H9 (cell line): Measurements from ENCODE around the gene GRID1. TPM values are rescaled to one million over a fixed set of nuclear protein-coding genes. Genes with fewer than 3 reads are reported as not detected.

Experiments
- DNase-seq: peaks from one replicate; pipeline ENCODE4 v3.0.0-alpha.2; 2017
- H2AFZ ChIP-seq: one replicate; pipeline ENCODE4 v1.6.1; 2013; ENCODE audit warnings: mild to moderate bottlenecking, low read length, control low read depth, moderate library complexity
- H2AK5ac ChIP-seq: 2 replicates; pipeline ENCODE4 v1.6.1; 2013; ENCODE audit warnings: low read length, control low read depth, mixed read lengths; ENCODE audit not compliant: insufficient read length
- H2BK120ac ChIP-seq: one replicate; pipeline ENCODE4 v1.6.1; 2013; ENCODE audit warnings: low read depth, mild to moderate bottlenecking, low read length, control low read depth, inconsistent platforms; ENCODE audit not compliant: poor library complexity, severe bottlenecking
- H2BK12ac ChIP-seq: 2 replicates; pipeline ENCODE4 v1.6.1; 2013; ENCODE audit warnings: low read length, control low read depth, mixed read lengths, low read depth; ENCODE audit not compliant: insufficient read length
- H2BK15ac ChIP-seq: 2 replicates; pipeline ENCODE4 v1.6.1; 2013; ENCODE audit warnings: low read depth, low read length, control low read depth
- H2BK20ac ChIP-seq: one replicate; pipeline ENCODE4 v1.6.1; 2013; ENCODE audit warnings: low read depth, mild to moderate bottlenecking, low read length, control low read depth, inconsistent platforms; ENCODE audit not compliant: poor library complexity, severe bottlenecking
- H2BK5ac ChIP-seq: 2 replicates; pipeline ENCODE4 v1.6.1; 2013; ENCODE audit warnings: low read length, control low read depth, mixed read lengths; ENCODE audit not compliant: insufficient read length
- H3K14ac ChIP-seq: 2 replicates; pipeline ENCODE4 v1.6.1; 2013; ENCODE audit warnings: low read length, control low read depth; ENCODE audit not compliant: insufficient read depth
- H3K18ac ChIP-seq: 2 replicates; pipeline ENCODE4 v1.6.1; 2013; ENCODE audit warnings: low read depth, mild to moderate bottlenecking, mixed read lengths, low read length, control low read depth; ENCODE audit not compliant: insufficient read length
- H3K23ac ChIP-seq: 2 replicates; pipeline ENCODE4 v1.6.1; 2013; ENCODE audit warnings: low read length, control low read depth, mixed read lengths, low read depth; ENCODE audit not compliant: insufficient read length
- H3K23me2 ChIP-seq: 2 replicates; pipeline ENCODE4 v1.6.1; 2013; ENCODE audit warnings: low read depth, mild to moderate bottlenecking, mixed read lengths, low read length, control low read depth; ENCODE audit not compliant: insufficient read length, poor library complexity, severe bottlenecking
- H3K27ac ChIP-seq: 2 replicates; pipeline ENCODE4 v1.5.1; 2013; ENCODE audit warnings: low read length, control low read depth, mixed read lengths, low read depth; ENCODE audit not compliant: insufficient read length
- H3K27me3 ChIP-seq: 2 replicates; pipeline ENCODE4 v1.6.1; 2013; ENCODE audit warnings: low read length, control low read depth, inconsistent platforms; ENCODE audit not compliant: insufficient read depth
- H3K4ac ChIP-seq: 2 replicates; pipeline ENCODE4 v1.6.1; 2013; ENCODE audit warnings: low read depth, mild to moderate bottlenecking, control low read depth, inconsistent platforms, low read length, moderate library complexity
- H3K4me1 ChIP-seq: 2 replicates; pipeline ENCODE4 v1.6.1; 2013; ENCODE audit warnings: low read length, control low read depth, inconsistent platforms; ENCODE audit not compliant: insufficient read depth
- H3K4me2 ChIP-seq: 2 replicates; pipeline ENCODE4 v1.6.1; 2013; ENCODE audit warnings: low read length, control low read depth, mixed read lengths; ENCODE audit not compliant: insufficient read length, insufficient read depth
- H3K56ac ChIP-seq: 2 replicates; pipeline ENCODE4 v1.6.1; 2013; ENCODE audit warnings: low read depth, mild to moderate bottlenecking, mixed read lengths, low read length, control low read depth; ENCODE audit not compliant: insufficient read length
- H3K79me1 ChIP-seq: 2 replicates; pipeline ENCODE4 v1.6.1; 2013; ENCODE audit warnings: low read depth, mild to moderate bottlenecking, moderate library complexity, low read length, control low read depth, inconsistent platforms; ENCODE audit not compliant: insufficient read depth, poor library complexity, severe bottlenecking
- H3K79me2 ChIP-seq: 2 replicates; pipeline ENCODE4 v1.6.1; 2013; ENCODE audit warnings: low read length, control low read depth, inconsistent platforms; ENCODE audit not compliant: insufficient read depth
- H3K9ac ChIP-seq: 2 replicates; pipeline ENCODE4 v1.6.1; 2013; ENCODE audit warnings: low read length, control low read depth, mixed read lengths; ENCODE audit not compliant: insufficient read length; ENCODE audit errors: extremely low read depth
- H3K9me3 ChIP-seq: one replicate; pipeline ENCODE4 v1.6.1; 2013; ENCODE audit warnings: low read depth, low read length, inconsistent platforms; ENCODE audit not compliant: control insufficient read depth
- H3T11ph ChIP-seq: one replicate; pipeline ENCODE4 v1.6.1; 2013; ENCODE audit warnings: mild to moderate bottlenecking, low read length, control low read depth, inconsistent platforms
- H4K20me1 ChIP-seq: one replicate; pipeline ENCODE4 v1.6.1; 2013; ENCODE audit not compliant: control insufficient read depth, insufficient read length, insufficient read depth
- H4K5ac ChIP-seq: 2 replicates; pipeline ENCODE4 v1.6.1; 2013; ENCODE audit warnings: low read depth, mild to moderate bottlenecking, mixed read lengths, low read length, control low read depth; ENCODE audit not compliant: insufficient read length
- H4K8ac ChIP-seq: replicated peaks from 2 replicates; pipeline ENCODE4 v1.6.1; 2013; ENCODE audit warnings: low read length, control low read depth, mixed read lengths, low read depth; ENCODE audit not compliant: insufficient read length
- H4K91ac ChIP-seq: 2 replicates; pipeline ENCODE4 v1.6.1; 2013; ENCODE audit warnings: low read depth, mild to moderate bottlenecking, moderate library complexity, mixed read lengths, low read length, control low read depth; ENCODE audit not compliant: insufficient read length
- H3K27ac Mint-ChIP-seq, 3 experiments: 2 replicates in 2 of 3; 3 replicates in 1 of 3; pipeline ENCODE4 v1.8.0; 2020 to 2021; ENCODE audit warnings: mixed read lengths in 3 of 3, mild to moderate bottlenecking in 1 of 3, moderate library complexity in 1 of 3
- H3K27me3 Mint-ChIP-seq: 2 replicates; pipeline ENCODE4 v1.8.0; 2021; ENCODE audit warnings: low read depth, mild to moderate bottlenecking, moderate library complexity, mixed read lengths
- H3K36me3 Mint-ChIP-seq, 3 experiments: 2 replicates in 2 of 3; 3 replicates in 1 of 3; pipeline ENCODE4 v1.8.0; 2020 to 2021; ENCODE audit warnings: low read depth in 3 of 3, mixed read lengths in 3 of 3; ENCODE audit not compliant: insufficient read depth in 1 of 3
- H3K4me1 Mint-ChIP-seq, 2 experiments: 2 replicates each; pipeline ENCODE4 v1.8.0; 2020; ENCODE audit warnings: mixed read lengths in 2 of 2
- H3K4me3 Mint-ChIP-seq, 2 experiments: 2 replicates in 1 of 2; 3 replicates in 1 of 2; pipeline ENCODE4 v1.8.0; 2020 to 2021; ENCODE audit warnings: mild to moderate bottlenecking in 2 of 2, mixed read lengths in 2 of 2, moderate library complexity in 1 of 2
- H3K9me3 Mint-ChIP-seq, 2 experiments: 2 replicates in 1 of 2; 3 replicates in 1 of 2; pipeline ENCODE4 v1.8.0; 2020; ENCODE audit warnings: mild to moderate bottlenecking in 2 of 2, mixed read lengths in 2 of 2, moderate library complexity in 1 of 2
- WGBS: extraction: QIAGEN DNeasy Blood & Tissue Kit; methylation state at CpG from one replicate; pipeline ENCODE4 v1.1.7; 2013; ENCODE audit warnings: missing lambda C conversion rate, low lambda C conversion rate, mixed read lengths; ENCODE audit not compliant: insufficient read length; ENCODE audit errors: extremely low coverage; 5-methylcytosine and 5-hydroxymethylcytosine counted together
- total RNA-seq: library from RNA; stranded (reverse); gene quantifications from 2 replicates; pipeline ENCODE4 v1.2.1, GENCODE V29; 2021
- TF ChIP-seq, protein P1 (sequence below): fragments of 200-600 bp; sonication (generic); conservative IDR thresholded peaks from 3 replicates; pipeline ENCODE4 v1.8.0; 2021; ENCODE audit warnings: antibody characterized with exemption, mild to moderate bottlenecking

Gene GRID1
- total RNA-seq, 1 experiment from 2014 or later, result 0.35 TPM

DNA sequence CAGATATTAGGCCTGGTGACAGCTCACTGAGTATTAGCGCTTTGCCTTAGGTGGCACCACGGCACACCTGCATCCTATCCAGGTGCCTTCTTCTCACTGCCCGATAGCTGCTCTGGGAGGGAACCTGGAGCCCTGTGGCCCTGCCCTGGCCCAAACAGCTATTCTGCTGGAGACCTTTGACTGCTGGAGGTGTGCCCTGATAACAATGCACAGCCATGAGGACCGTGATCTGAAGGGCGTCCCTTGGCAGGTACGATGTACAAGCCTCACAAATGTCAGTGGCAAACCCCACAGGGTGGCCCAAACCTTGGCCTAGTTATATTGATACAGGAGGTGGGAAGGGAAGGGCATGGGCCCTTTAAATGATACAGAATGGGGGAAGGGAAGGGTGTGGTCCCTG is 259.5 kb downstream of the GRID1 start:
- no peak overlapping the region for H2BK5ac ChIP-seq
- no peak overlapping the region for H3K9ac ChIP-seq
- H4K91ac ChIP-seq, result no peak overlapping the region
- no peak overlapping the region for H2BK15ac ChIP-seq
- no peaks in the 10 kb centered on the region for H3K9me3 ChIP-seq
- TF ChIP-seq, protein P1, sequence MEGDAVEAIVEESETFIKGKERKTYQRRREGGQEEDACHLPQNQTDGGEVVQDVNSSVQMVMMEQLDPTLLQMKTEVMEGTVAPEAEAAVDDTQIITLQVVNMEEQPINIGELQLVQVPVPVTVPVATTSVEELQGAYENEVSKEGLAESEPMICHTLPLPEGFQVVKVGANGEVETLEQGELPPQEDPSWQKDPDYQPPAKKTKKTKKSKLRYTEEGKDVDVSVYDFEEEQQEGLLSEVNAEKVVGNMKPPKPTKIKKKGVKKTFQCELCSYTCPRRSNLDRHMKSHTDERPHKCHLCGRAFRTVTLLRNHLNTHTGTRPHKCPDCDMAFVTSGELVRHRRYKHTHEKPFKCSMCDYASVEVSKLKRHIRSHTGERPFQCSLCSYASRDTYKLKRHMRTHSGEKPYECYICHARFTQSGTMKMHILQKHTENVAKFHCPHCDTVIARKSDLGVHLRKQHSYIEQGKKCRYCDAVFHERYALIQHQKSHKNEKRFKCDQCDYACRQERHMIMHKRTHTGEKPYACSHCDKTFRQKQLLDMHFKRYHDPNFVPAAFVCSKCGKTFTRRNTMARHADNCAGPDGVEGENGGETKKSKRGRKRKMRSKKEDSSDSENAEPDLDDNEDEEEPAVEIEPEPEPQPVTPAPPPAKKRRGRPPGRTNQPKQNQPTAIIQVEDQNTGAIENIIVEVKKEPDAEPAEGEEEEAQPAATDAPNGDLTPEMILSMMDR, result no peak
- H3K4me2 ChIP-seq, result no peak overlapping the region
- no peak overlapping the region; the same call in 1 of the 2 replicates for H3K14ac ChIP-seq
- H3K27ac ChIP-seq, result no peak overlapping the region
- H4K20me1 ChIP-seq, result no peaks in the 10 kb centered on the region
- no peak overlapping the region for H2BK20ac ChIP-seq
- Mint-ChIP-seq H3K9me3 (no peaks in the 10 kb centered on the region; a peak in 1 of 5 replicates), H3K27me3 (no peaks in the 10 kb centered on the region), H3K4me1 (no peaks in the 10 kb centered on the region), H3K4me3 (no peak overlapping the region), H3K27ac (no peak overlapping the region), H3K36me3 (no peaks in the 10 kb centered on the region)
- H3K23me2 ChIP-seq, result no peaks in the 10 kb centered on the region
- no peaks in the 10 kb centered on the region for H3K4me1 ChIP-seq
- H3K4ac ChIP-seq, result no peak overlapping the region
- H3K18ac ChIP-seq, result no peak overlapping the region
- no peak overlapping the region for H3T11ph ChIP-seq
- H4K8ac ChIP-seq, result no peak overlapping the region
- no peak overlapping the region for H3K56ac ChIP-seq
- H3K27me3 ChIP-seq, result no peaks in the 10 kb centered on the region
- no CpG with 5 or more reads among the region's 6 CpGs for WGBS
- DNase-seq, result no peak
- H3K79me1 ChIP-seq, result no peaks in the 10 kb centered on the region
- H4K5ac ChIP-seq, result no peak overlapping the region
- H3K79me2 ChIP-seq, result no peaks in the 10 kb centered on the region
- H2BK120ac ChIP-seq, result no peak overlapping the region
- no peak overlapping the region for H3K23ac ChIP-seq
- no peak overlapping the region for H2AK5ac ChIP-seq
- H2BK12ac ChIP-seq, result no peak overlapping the region
- H2AFZ ChIP-seq, result no peak overlapping the region
